GM19238 (cell line): ENCODE data around the gene SLC1A4.
"Not testable (repeated sequence)": the region's sequence is repeated elsewhere in the genome, so short reads cannot be mapped to it uniquely, and the experiment has no call there.

Source experiments
- DNase-seq: peaks from one replicate; pipeline ENCODE4 v3.0.0; 2011; ENCODE audit warnings: low spot score; ENCODE audit not compliant: insufficient read length

Gene SLC1A4

GRCh38 chr2:64989126-64989981, at the start of gene SLC1A4:
Gene SLC1A4, plus strand, starts transcription at chr2:64989399. Its CDS starts 245 bp downstream, at chr2:64989644.
- DNase-seq: peak; percentile 83

DNA sequence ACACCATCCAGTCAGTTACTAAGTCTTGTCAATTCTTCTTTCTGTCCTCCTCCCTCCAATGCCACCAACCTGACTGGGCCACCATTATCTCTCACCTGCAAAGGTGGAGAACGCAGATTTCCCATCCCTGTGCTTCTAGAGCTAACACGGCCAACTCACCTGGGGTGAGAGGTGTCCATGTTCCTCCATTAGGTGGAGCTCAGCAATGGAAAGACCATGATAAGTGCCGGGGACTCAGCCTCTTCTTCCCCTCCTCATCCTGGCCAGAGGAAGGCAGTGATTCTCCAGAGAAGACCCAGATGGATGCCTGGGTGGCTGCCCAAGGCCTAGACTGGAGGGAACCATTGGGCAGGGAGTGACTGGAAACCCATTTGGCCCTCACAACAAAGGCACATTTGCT, 48.1 kb upstream of the SLC1A4 start:
- no peak for DNase-seq

- DNase-seq: no peak
These were observed 47.4 kb upstream of the SLC1A4 start for GRCh38 chr2:64941801-64942200.

DNA sequence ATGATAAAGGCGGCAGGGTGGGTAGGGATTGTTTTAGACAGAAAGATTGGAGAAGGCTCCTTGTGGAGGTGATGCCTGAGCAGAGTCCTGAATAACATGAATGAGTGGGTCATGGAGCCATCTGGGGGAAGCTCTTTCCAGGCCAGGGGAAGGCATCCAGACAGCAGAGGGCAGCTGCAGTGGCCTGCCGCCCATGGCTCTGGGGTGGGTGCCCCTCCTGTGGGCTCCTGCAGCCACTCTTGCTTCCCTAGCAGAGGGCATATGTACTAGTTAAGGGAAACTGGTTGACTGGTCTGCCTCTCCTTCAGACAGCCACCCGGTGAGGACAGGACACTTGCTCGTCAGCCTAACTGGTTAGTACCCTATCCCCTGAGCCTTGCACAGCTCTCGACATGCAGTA, 46.5 kb upstream of the SLC1A4 start:
- no peak for DNase-seq

- DNase-seq: no peak
These were observed 45.6 kb upstream of the SLC1A4 start for GRCh38 chr2:64943387-64944150.

- no peak for DNase-seq
These were observed 44.7 kb upstream of the SLC1A4 start for GRCh38 chr2:64944484-64944883.

- peak; percentile 75 for DNase-seq
These were observed 43.0 kb upstream of the SLC1A4 start for GRCh38 chr2:64945973-64946768.

DNA sequence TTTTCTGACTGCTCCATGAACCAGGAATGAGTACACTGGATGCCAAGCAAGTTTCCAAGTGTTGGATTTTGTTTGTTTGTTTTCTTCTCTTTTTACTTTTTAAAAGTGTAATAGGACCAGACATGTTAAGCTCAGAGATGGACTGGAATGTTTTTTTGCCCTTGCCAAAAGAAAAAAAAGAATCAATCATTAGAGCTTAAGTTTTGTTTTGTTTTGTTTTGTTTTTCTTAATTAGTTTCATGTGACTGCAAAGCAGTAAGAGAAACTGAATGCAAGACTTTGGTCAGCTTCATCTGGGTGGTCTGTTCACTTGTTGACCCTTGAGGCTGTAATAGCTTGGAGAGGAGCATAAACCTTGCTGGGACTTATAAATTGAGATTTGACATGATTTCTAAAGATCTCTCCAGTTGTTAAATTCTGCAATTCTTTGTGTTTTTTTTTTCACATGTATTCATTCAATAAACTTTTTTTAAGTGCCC, 42.4 kb upstream of the SLC1A4 start:
- DNase-seq: no peak

DNA sequence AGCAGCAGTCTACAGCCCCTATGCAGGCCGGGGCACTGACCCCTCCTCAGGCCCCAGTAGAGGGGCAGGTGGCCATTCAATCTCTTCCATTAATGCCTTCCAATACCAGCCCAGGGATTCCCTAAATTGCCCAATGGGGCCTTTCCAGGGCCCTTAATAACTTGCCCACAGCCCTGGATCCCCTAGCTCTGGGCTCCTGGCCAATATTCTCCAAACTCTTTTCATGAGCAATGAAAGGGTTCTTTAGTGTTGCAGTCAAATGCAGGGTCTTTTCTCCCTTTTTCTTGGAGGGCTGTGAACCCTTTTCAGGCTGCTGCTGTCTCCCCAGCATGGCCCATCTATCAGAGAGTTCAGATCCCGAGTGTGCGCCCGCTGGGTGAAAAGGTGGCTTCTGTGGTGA, 41.3 kb upstream of the SLC1A4 start:
- DNase-seq: no peak

- no peak for DNase-seq
These were observed 38.7 kb upstream of the SLC1A4 start for GRCh38 chr2:64950226-64951160.

DNA sequence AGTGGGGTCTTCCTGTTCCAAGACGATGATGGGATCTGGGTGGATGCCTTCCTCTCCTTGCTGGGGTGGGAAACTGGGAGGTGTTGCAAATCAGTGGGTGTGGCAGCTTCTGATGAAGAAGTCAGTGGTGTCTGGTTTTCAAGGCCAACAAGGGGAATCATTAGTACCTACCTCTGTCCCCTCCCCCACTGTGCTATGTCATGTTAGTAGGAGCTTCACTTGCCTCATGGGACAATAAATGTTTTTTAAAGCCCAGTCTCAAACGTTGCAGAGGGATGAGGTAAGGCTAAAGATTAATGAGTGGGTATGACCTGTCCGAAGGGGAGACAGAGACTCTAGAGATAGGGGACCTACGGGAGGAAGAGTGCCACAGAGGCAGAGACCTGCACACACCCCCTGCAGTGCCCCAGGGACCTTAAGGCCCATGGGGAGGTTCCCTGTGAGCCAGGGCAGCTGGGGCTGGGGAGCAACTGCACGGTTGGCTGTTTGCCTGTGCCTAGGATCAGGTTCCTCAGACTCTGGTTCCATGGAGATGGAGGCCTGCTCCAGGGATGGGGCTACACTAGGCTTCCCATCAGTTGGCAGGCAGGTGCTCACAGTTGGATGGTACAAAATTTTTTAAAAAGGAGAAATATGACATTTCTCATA, 37.8 kb upstream of the SLC1A4 start:
- no peak for DNase-seq

GRCh38 chr2:64952096-64952495, 37.1 kb upstream of the SLC1A4 start:
- DNase-seq: no peak

DNA sequence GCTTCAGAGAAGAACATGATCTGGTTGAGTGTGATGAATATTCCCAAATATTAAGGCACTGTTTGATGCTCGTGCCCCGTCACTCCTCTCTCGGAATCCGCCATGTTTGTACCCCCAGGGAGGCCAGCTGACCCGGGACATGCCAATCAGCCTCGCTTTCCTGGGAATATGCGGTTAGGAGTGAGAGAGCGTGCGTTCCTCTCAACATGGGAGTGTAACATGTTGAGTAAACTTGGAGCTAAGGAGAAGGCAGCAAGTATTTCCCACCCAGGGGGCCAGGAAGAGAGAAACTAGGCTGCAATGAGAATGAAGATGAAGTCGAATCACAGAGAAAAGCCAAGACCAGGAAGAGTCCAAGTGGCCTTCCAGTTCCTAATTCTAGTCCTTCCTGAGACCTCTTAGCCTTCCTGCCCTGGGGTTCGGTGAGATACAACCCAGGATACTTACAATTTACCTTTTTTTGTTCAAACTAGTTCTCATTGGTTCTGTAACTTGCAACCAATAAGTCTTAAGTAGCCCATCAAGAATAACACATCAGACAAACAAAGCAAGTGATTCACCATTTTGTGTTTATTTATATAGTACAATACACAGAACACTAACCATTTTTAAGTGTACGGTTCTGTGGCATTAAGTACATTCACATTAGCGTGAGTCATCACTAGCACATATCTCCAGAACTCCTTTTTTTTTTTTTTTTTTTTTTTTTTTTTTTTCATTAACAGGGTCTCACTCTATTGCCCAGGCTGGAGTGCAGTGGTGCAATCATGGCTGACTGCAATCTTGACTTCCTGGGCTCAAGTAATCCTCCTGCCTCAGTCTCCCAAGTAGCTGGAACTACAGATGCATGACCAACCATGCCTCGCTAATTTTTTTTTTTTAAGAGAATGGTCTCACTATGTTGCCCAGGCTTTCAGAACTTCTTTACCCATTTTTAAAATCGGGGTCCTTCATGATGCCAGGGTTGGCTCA, 36.4 kb upstream of the SLC1A4 start:
- DNase-seq: no peak

DNA sequence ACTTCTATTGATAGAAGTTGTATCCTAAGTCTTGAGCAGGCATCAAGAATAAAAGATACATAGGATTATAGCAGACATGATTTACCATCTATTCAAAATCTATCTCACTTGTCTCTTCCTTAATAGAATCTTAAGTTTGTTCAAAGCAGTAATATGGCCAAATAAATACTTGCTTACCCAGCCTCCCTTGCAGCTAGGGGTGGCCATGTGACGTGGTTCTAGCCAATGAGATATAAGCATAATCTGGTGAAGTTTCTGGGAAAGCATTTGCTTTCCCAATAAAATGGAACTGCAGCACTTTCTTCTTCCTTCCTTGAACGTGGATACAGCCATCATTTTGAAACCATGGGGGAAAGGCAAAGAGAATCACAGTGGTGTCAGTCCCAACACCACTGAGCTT, 33.7 kb upstream of the SLC1A4 start:
- no peak for DNase-seq

- DNase-seq: no peak
These were observed 31.9 kb upstream of the SLC1A4 start for GRCh38 chr2:64957109-64957903.

GRCh38 chr2:64958556-64958955, 30.6 kb upstream of the SLC1A4 start:
- DNase-seq: no peak

- DNase-seq: no peak
These were observed 28.4 kb upstream of the SLC1A4 start for GRCh38 chr2:64960819-64961218.

DNA sequence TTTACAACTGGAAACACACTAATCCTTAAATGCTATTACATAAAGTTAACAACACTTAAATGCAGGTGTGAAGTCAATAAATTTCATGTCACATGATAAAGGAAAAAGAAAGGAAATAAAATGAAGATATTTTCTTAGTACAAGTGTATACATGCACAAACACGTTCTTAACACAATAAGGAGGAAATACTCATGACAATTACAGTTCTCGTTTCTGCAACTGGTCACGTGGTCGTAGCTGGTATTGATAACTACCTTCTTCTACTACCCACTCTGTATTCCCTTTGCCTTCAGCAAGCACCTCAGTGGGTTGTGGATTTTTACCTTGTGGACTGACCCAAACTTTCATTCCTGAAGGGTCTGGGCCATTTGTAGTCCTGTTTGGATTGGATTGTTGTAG, 26.1 kb upstream of the SLC1A4 start:
- DNase-seq: not testable (repeated sequence)
